ENCODE measurements around the gene ATP1B4.

DNA sequence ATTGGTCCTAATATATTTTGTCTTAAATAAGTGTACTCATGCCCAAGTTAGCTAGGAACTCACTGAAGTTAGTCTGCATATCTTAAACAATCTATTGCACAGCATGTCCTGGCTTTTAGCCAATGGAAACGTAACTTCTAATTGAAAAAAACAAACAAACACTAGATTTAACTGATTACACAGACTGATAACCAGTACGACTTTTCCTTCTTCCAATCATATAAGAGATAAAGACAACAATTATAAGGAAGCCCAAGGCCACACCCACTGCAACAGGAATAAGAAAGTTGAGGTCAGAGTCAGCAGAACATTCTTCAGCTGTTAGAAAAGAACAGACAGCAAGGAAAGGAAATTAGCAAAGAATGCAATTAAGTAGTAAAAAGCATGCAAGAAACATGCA lies 66.4 kb downstream of the ATP1B4 start:
- TF ChIP-seq CTCF (optimal IDR thresholded peaks at IDR 0.05 in 1 of 3, IDR thresholded peaks at IDR 0.05 in 1 of 3, conservative IDR thresholded peaks at IDR 0.05 in 1 of 3; ENCODE audit: extremely low read depth in 1 of 3, insufficient read depth in 2 of 3, low read length in 3 of 3): no peak
- no peak for TF ChIP-seq EZH2 (IDR thresholded peaks at IDR 0.05; ENCODE audit: low read length)

Data from keratinocyte (primary cell).